Ovary (tissue), 9 donors: ENCODE data around the gene DNASE1L2. TPM values are rescaled to one million over a fixed set of nuclear protein-coding genes. Genes with fewer than 3 reads are reported as not detected.
A peak's percentile ranks its signal among the peaks of the same experiment; 100 is the strongest.

ENCODE experiments used
- DNase-seq, 5 donors: peaks; one replicate each; pipeline ENCODE4 v3.0.0-alpha.2; 2019 to 2020
- H3K27ac ChIP-seq, 2 donors: fragments of 200-600 bp; one replicate each; pipeline versions ENCODE4 v1.5.1 to v1.8.0; 2019 to 2022
- H3K27me3 ChIP-seq: fragments of 200-600 bp; one replicate; pipeline ENCODE4 v1.8.0; 2022
- H3K36me3 ChIP-seq: fragments of 200-600 bp; sonication (generic); one replicate; pipeline ENCODE4 v1.5.1; 2019
- H3K4me1 ChIP-seq: one replicate; pipeline ENCODE4 v1.8.1; 2013; ENCODE audit warnings: mild to moderate bottlenecking, moderate library complexity; ENCODE audit not compliant: insufficient read depth
- H3K4me3 ChIP-seq: fragments of 200-600 bp; sonication (generic); one replicate; pipeline ENCODE4 v1.5.1; 2017
- H3K9me3 ChIP-seq, 2 donors: fragments of 200-600 bp in 1 of 2; sonication (generic) in 1 of 2; one replicate each; pipeline versions ENCODE4 v1.5.1 to v1.8.1; 2013 to 2019; ENCODE audit warnings: mild to moderate bottlenecking in 1 of 2, moderate library complexity in 1 of 2
- EP300 ChIP-seq: sonication (generic); formaldehyde crosslinking; IDR thresholded peaks from one replicate; pipeline ENCODE4 v1.6.1; 2017; ENCODE audit warnings: antibody characterized with exemption
- POLR2A ChIP-seq: fragments of 450-650 bp; IDR thresholded peaks from one replicate; pipeline ENCODE4 v1.6.1; 2017; ENCODE audit warnings: antibody characterized with exemption, mild to moderate bottlenecking, moderate library complexity
- WGBS, 3 donors: extraction: QIAGEN DNeasy Blood & Tissue Kit in 1 of 3; methylation state at CpG; one replicate each; pipeline versions ENCODE4 v1.1.5 to v1.1.7; 2013 to 2017; 5-methylcytosine and 5-hydroxymethylcytosine counted together
- intact Hi-C, 4 donors: fragments of 100-400 bp; cut with DNase I; formaldehyde crosslinking; loops; one replicate each; pipeline versions ENCODE4 v1.11.0 to v1.15.1; 2022 to 2023
- polyA plus RNA-seq, 2 donors: library from polyadenylated mRNA; stranded (reverse); fragments of 200-250 nt in 1 of 2; fragments of 350-450 nt in 1 of 2; fragmentation: Illumina TruSeq in 1 of 2; extraction: RNeasy Lipid Tissue Mini Kit (QIAGEN cat#74804) in 1 of 2; gene quantifications; one replicate each; pipeline ENCODE4 v1.2.3, GENCODE V29; 2013 to 2014
- total RNA-seq, 7 donors: library from RNA; depleted of rRNA in 2 of 7; stranded (reverse); fragments of >200 nt in 2 of 7; fragmentation: NEBNext Ultra II Directional in 3 of 7; extraction: Animal tissue kit (Norgen Biotek cat#: 25700) in 3 of 7; gene quantifications; one replicate each; pipeline versions ENCODE4 v1.1.0 to v1.2.4, GENCODE V29; 2016 to 2023
- TF ChIP-seq, protein P1 (sequence below), 3 donors: fragments of 450-650 bp in 2 of 3; fragments of 200-600 bp in 1 of 3; IDR thresholded peaks; one replicate each; pipeline versions ENCODE4 v1.5.1 to v1.8.0; 2016 to 2022; ENCODE audit warnings: antibody characterized with exemption in 3 of 3, mild to moderate bottlenecking in 1 of 3
- donor health status: DM: no; HTN: no; CAD: no; lungs with moderate emphysema.
- donor health status: DM: no; HTN: no; CAD: no.
- donor health status: Bipolar disorder and iron deficiency.
- donor health status: DM: yes; HTN: yes; CAD: no.
- donor health status: DM: no; HTN: no; CAD: no.
- donor health status: DM: yes; HTN: yes; CAD: no.

The DNASE1L2 gene
- total and polyA plus RNA-seq, 9 donors = 0.37 to 1.1 (median 0.73) TPM; not detected in 1

DNA sequence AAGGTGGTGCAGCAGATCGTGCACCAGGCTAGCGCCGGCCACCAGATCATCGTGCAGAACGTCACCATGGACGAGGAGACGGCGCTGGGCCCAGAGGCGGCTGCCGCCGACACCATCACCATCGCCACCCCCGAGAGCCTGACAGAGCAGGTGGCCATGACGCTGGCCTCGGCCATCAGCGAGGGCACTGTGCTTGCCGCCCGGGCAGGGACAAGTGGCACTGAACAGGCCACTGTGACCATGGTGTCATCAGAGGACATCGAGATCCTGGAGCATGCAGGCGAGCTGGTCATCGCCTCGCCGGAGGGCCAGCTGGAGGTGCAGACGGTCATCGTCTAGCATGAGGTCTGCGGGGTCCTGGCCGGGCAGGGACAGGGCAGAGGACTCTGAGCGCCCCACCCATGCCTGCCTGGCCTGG is 1.0 kb upstream of the DNASE1L2 start:
- Histone ChIP-seq H3K4me1 (peaks cover 7% of the 10 kb centered on the region), H3K9me3 (peaks cover 0 to 3% of the 10 kb centered on the region in 2 donors), H3K36me3 (no peaks in the 10 kb centered on the region), H3K4me3 (no peak overlapping the region), H3K27ac (no peak overlapping the region), H3K27me3 (no peaks in the 10 kb centered on the region)
- no peak for DNase-seq
- intact Hi-C loops = no loop called here
- no peak for TF ChIP-seq POLR2A
- TF ChIP-seq, protein P1, sequence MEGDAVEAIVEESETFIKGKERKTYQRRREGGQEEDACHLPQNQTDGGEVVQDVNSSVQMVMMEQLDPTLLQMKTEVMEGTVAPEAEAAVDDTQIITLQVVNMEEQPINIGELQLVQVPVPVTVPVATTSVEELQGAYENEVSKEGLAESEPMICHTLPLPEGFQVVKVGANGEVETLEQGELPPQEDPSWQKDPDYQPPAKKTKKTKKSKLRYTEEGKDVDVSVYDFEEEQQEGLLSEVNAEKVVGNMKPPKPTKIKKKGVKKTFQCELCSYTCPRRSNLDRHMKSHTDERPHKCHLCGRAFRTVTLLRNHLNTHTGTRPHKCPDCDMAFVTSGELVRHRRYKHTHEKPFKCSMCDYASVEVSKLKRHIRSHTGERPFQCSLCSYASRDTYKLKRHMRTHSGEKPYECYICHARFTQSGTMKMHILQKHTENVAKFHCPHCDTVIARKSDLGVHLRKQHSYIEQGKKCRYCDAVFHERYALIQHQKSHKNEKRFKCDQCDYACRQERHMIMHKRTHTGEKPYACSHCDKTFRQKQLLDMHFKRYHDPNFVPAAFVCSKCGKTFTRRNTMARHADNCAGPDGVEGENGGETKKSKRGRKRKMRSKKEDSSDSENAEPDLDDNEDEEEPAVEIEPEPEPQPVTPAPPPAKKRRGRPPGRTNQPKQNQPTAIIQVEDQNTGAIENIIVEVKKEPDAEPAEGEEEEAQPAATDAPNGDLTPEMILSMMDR (IDR thresholded peaks at IDR 0.05) = no peak
- TF ChIP-seq EP300 = no peak
- WGBS, 3 donors = 91 to 94% (median 92%) methylated on average over 25 to 28 of the region's 28 CpGs

GRCh38 chr16:2235695-2236336 is 428 bp upstream of the DNASE1L2 start:
- intact Hi-C loops = no loop called here
- H3K27ac ChIP-seq = no peak overlapping the region
- DNase-seq = no peak
- 71 to 76% (median 75%) methylated on average over 17 to 19 of the region's 19 CpGs for WGBS, 3 donors
- peaks cover 0 to 3% of the 10 kb centered on the region in 2 donors for H3K9me3 ChIP-seq
- H3K36me3 ChIP-seq = no peaks in the 10 kb centered on the region
- TF ChIP-seq EP300 = no peak
- TF ChIP-seq, protein P1 (IDR thresholded peaks at IDR 0.05) = no peak
- no peak for TF ChIP-seq POLR2A
- H3K4me3 ChIP-seq = no peak overlapping the region
- H3K27me3 ChIP-seq = no peaks in the 10 kb centered on the region
- peaks cover 7% of the 10 kb centered on the region for H3K4me1 ChIP-seq

DNA sequence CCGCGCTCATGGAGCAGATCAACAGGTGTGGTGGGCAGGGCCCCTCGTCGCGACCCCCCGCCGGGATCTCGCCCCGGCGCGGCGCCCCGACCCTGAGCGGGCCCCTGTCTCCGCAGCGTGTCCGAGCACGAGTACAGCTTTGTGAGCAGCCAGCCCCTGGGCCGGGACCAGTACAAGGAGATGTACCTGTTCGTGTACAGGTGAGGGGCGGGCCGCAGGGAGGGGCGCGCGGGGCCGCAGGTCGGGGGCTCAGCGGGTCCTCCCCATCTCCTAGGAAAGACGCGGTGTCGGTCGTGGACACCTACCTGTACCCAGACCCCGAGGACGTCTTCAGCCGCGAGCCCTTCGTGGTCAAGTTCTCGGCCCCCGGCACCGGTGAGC is 848 bp downstream of the DNASE1L2 start:
- no peaks in the 10 kb centered on the region for H3K36me3 ChIP-seq
- H3K27ac ChIP-seq = no peak overlapping the region
- peaks cover 7% of the 10 kb centered on the region for H3K4me1 ChIP-seq
- H3K9me3 ChIP-seq = peaks cover 0 to 3% of the 10 kb centered on the region in 2 donors
- DNase-seq = peak in 1 of 5 donors; percentile 24
- WGBS, 3 donors = 4 to 11% (median 5%) methylated on average over 7 to 40 of the region's 40 CpGs
- H3K27me3 ChIP-seq = no peaks in the 10 kb centered on the region
- intact Hi-C loops = no loop called here
- no peak for TF ChIP-seq EP300
- no peak for TF ChIP-seq POLR2A
- TF ChIP-seq, protein P1 (IDR thresholded peaks at IDR 0.05) = no peak
- H3K4me3 ChIP-seq = no peak overlapping the region

DNA sequence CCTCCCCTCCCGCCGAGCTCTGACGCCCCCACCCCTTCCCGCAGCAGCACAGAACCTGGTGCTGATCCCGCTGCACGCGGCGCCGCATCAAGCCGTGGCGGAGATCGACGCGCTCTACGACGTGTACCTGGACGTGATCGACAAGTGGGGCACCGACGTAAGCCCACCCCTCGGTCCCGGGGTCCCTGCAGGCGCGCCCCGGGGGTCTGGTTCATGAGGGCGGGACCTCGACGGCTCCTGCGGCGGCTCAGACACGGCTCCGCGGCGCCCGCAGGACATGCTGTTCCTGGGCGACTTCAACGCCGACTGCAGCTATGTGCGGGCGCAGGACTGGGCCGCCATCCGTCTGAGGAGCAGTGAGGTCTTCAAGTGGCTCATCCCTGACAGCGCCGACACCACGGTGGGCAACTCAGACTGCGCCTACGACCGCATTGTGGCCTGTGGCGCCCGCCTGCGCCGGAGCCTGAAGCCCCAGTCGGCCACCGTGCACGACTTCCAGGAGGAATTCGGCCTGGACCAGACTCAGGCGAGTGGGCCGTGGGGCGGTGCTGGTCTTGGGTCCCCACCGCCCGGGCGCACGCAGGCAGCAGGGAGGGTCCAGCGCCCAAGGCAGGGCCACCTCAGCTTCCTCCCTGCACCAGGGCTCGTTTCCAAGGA is 1.4 kb downstream of the DNASE1L2 start:
- WGBS, 3 donors = 33 to 44% (median 39%) methylated on average over 41 to 65 of the region's 65 CpGs
- Histone ChIP-seq H3K4me1 (peaks cover 7% of the 10 kb centered on the region), H3K27ac (no peak overlapping the region), H3K36me3 (no peaks in the 10 kb centered on the region), H3K4me3 (no peak overlapping the region), H3K27me3 (no peaks in the 10 kb centered on the region), H3K9me3 (peaks cover 0 to 3% of the 10 kb centered on the region in 2 donors)
- DNase-seq = no peak
- intact Hi-C loops = no loop called here
- TF ChIP-seq POLR2A (no peak), EP300 (no peak)
- TF ChIP-seq, protein P1 (IDR thresholded peaks at IDR 0.05) = no peak
